ENCODE data around the gene SH3D19. TPM values are rescaled to one million over a fixed set of nuclear protein-coding genes. Genes with fewer than 3 reads are reported as not detected.
A peak's percentile ranks its signal among the peaks of the same experiment; 100 is the strongest.

The SH3D19 gene
- total and polyA plus RNA-seq, 4 donors = 22.1 to 69.2 (median 50.8) TPM

GRCh38 chr4:151266497-151266896 is 58.9 kb downstream of the SH3D19 start:
- Histone ChIP-seq H3K9me3 (ENCODE audit: control insufficient read depth in 4 of 4, insufficient read depth in 3 of 4, low read length in 3 of 4) (no peaks in the 10 kb centered on the region), H3K27me3 (ENCODE audit: control insufficient read depth in 3 of 3, insufficient read depth in 3 of 3, low read length in 2 of 3) (no peaks in the 10 kb centered on the region), H3K4me3 (no peak overlapping the region), H3K36me3 (ENCODE audit: control insufficient read depth in 4 of 4, insufficient read depth in 4 of 4, low read length in 4 of 4) (no peaks in the 10 kb centered on the region), H3K4me1 (ENCODE audit: control insufficient read depth in 5 of 5, insufficient read depth in 5 of 5, low read length in 5 of 5) (peaks cover 0 to 17% (median 4%) of the 10 kb centered on the region in 5 donors), H3K27ac (ENCODE audit: low read depth in 1 of 2, low read length in 1 of 2) (no peak overlapping the region), H3K9ac (ENCODE audit: insufficient read depth in 1 of 2, low read length in 2 of 2) (no peak overlapping the region)
- ATAC-seq (ENCODE audit: insufficient read depth, low FRiP score) (no peak), DNase-seq (no peak)
- 92 to 94% methylated on average over 1 of the region's 1 CpG for WGBS, 2 donors
- TF ChIP-seq, protein P1, sequence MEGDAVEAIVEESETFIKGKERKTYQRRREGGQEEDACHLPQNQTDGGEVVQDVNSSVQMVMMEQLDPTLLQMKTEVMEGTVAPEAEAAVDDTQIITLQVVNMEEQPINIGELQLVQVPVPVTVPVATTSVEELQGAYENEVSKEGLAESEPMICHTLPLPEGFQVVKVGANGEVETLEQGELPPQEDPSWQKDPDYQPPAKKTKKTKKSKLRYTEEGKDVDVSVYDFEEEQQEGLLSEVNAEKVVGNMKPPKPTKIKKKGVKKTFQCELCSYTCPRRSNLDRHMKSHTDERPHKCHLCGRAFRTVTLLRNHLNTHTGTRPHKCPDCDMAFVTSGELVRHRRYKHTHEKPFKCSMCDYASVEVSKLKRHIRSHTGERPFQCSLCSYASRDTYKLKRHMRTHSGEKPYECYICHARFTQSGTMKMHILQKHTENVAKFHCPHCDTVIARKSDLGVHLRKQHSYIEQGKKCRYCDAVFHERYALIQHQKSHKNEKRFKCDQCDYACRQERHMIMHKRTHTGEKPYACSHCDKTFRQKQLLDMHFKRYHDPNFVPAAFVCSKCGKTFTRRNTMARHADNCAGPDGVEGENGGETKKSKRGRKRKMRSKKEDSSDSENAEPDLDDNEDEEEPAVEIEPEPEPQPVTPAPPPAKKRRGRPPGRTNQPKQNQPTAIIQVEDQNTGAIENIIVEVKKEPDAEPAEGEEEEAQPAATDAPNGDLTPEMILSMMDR (IDR thresholded peaks at IDR 0.05; ENCODE audit: control extremely low read depth, extremely low read depth) = no peak

- Histone ChIP-seq H3K9ac (ENCODE audit: insufficient read depth in 1 of 2, low read length in 2 of 2) (no peak overlapping the region), H3K27me3 (ENCODE audit: control insufficient read depth in 3 of 3, insufficient read depth in 3 of 3, low read length in 2 of 3) (no peaks in the 10 kb centered on the region), H3K9me3 (ENCODE audit: control insufficient read depth in 4 of 4, insufficient read depth in 3 of 4, low read length in 3 of 4) (no peaks in the 10 kb centered on the region), H3K4me3 (no peak overlapping the region), H3K27ac (ENCODE audit: low read depth in 1 of 2, low read length in 1 of 2) (no peak overlapping the region), H3K36me3 (ENCODE audit: control insufficient read depth in 4 of 4, insufficient read depth in 4 of 4, low read length in 4 of 4) (no peaks in the 10 kb centered on the region), H3K4me1 (ENCODE audit: control insufficient read depth in 5 of 5, insufficient read depth in 5 of 5, low read length in 5 of 5) (peaks cover 0 to 17% (median 5%) of the 10 kb centered on the region in 5 donors)
- TF ChIP-seq, protein P1 (IDR thresholded peaks at IDR 0.05; ENCODE audit: control extremely low read depth, extremely low read depth) = no peak
- DNase-seq (peak in 1 of 3 donors; percentile 8), ATAC-seq (ENCODE audit: insufficient read depth, low FRiP score) (no peak)
- WGBS, 2 donors = 86 to 97% methylated on average over 2 of the region's 2 CpGs
Observed at GRCh38 chr4:151263455-151263854, 62.0 kb downstream of the SH3D19 start.

GRCh38 chr4:151260526-151260925 is 64.9 kb downstream of the SH3D19 start:
- ATAC-seq (ENCODE audit: insufficient read depth, low FRiP score) = no peak
- Histone ChIP-seq H3K36me3 (ENCODE audit: control insufficient read depth in 4 of 4, insufficient read depth in 4 of 4, low read length in 4 of 4) (no peaks in the 10 kb centered on the region), H3K27ac (ENCODE audit: low read depth in 1 of 2, low read length in 1 of 2) (no peak overlapping the region)

More at GRCh38 chr4:151260526-151260925, 64.9 kb downstream of the SH3D19 start:
- Histone ChIP-seq H3K4me1 (ENCODE audit: control insufficient read depth in 5 of 5, insufficient read depth in 5 of 5, low read length in 5 of 5) (peaks cover 0 to 17% (median 5%) of the 10 kb centered on the region in 5 donors), H3K27me3 (ENCODE audit: control insufficient read depth in 3 of 3, insufficient read depth in 3 of 3, low read length in 2 of 3) (no peaks in the 10 kb centered on the region), H3K9me3 (ENCODE audit: control insufficient read depth in 4 of 4, insufficient read depth in 3 of 4, low read length in 3 of 4) (no peaks in the 10 kb centered on the region), H3K9ac (ENCODE audit: insufficient read depth in 1 of 2, low read length in 2 of 2) (no peak overlapping the region), H3K4me3 (no peak overlapping the region)
- WGBS, 2 donors = 95 to 98% methylated on average over 2 of the region's 2 CpGs
- DNase-seq = no peak
- TF ChIP-seq, protein P1 (IDR thresholded peaks at IDR 0.05; ENCODE audit: control extremely low read depth, extremely low read depth) = no peak

Data from lung (tissue), 12 donors.